GM19467 (cell line): ENCODE data around the gene DDB1.
A peak's percentile ranks its signal among the peaks of the same experiment; 100 is the strongest.

Experiments
- ATAC-seq: cut with Tn5 transposase; IDR thresholded peaks from one replicate; pipeline ENCODE4 v1.9.1; 2021; ENCODE audit warnings: mild to moderate bottlenecking, moderate library complexity; ENCODE audit not compliant: unreplicated experiment

DDB1 gene

DNA sequence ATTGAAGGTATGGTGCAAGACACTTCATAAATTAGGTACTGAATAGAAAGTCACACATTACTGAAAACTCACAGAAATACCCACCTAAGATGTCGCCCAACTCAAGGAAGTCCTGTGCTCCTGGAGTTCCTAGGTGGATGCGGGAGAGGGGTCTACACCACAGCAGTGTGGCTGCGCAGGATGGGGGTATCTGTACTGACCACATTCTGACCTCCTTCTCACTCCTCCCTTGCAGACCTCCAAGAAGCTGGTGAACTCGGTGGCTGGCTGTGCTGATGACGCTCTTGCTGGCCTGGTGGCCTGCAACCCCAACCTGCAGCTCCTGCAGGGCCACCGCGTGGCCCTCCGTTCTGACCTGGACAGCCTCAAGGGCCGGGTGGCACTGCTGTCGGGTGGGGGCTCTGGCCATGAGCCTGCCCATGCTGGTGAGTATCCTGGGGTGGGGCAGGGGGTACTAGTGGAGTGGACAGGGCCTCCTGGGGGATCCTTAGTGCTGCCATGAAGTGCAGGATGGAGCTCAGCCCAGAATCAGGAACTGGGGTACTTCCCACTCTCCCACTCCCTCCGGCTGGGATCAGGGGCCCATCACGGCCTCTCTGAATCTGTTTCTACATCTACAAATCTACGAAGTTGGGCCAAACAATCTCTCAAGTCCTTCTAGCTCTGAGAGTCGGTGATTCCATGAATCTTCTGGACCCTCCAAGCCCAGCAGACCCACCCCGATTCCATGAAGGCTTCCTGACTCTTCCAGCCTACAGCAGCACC is 5.0 kb upstream of the DDB1 start:
- ATAC-seq = no peak

DNA sequence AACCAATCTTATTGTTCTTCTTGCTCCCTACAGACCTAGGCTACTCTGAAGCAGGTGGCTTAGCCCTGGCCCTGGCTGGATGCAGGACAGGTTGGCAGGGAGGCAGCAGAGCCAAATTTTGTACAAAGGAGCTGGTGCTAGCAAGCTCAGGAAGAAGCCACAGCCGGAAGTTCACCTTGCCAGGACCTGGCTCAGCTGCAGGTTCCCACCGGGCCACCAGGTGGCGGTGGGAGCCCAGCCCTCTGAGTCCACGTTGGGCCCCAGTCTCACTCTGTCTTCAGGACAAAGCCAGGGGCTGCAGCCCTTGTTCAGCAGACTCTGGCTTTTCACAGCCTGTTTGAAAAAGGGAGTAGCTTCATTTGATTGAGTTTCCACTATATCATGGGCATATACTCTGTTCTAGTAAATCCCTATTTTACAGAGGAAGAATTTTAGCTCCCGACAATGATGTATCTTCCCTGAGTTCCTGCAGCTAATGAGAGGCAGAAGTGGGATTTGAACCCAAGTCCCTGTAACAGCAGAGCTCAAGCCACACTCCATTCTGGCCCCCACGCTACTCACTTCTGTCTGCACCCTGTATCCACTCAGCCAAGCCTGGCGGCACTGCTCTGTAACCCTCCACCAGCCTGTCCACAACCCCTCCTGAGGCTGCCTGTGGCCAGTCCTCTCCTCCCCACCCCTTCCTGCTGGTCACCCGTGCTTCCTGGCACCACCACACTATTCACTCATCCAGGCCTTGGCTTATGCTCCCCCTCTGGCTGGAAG is 3.4 kb upstream of the DDB1 start:
- ATAC-seq = peak; percentile 41

DNA sequence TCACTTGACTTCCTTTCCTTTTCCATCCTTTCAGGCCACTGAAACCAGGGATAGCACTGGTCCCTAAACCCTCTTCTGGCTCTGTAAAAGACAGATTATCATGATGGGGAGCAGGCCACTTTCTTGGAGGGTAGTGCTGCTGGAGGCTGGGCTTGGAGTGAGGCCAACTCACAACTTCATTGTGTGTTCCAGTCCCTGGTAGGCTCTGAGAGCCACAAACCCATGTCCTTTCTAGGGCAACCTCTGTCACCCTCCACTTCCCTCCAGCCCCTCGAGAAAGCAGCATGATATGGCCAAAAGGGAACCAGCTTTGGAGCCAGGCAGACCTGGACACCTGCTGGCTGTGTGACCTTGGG is 2.4 kb upstream of the DDB1 start:
- ATAC-seq = no peak

DNA sequence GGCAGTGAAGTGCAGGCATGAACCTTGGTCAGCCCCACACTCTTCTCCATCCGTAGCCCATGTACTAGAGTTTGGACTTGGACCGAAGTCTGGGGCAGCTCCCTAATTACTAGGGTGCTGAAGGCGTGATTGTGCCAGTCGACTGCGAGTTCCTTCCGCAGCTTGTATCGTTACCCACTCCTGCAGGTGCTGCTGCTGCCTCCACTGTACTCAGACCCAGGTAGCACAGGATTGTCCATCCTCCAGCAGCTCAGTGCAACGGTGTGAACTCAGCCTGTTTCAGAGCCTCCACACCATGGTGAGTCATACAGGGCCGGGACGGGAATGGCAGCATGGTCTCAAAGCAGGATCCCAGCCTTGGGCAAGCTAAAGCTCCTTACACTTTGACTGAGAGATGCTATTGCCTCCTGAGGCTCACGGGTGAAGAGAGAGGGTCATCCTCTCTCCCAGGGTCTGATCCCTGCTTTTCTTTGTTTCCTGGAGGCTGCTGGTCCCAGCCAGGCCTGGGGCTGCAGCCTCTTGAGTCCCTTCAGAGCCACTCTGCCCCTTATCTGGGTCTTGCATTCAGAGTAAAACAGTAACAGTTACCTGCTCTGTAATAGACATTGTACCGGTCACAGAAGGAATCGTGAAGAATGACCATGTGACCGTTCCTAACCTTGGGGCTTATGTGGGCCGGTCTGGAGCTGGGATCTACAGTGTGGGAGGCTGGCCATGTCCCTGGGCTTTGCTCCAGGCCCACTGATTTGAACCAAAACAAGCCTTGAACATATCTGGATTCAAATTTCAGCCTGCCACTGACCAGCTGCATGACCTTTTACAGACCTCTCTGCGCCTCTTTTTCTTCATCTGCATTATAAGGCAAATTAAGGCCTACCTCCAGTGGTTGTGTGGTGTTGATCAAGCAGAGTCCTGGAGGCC is 1.8 kb upstream of the DDB1 start:
- no peak for ATAC-seq

DNA sequence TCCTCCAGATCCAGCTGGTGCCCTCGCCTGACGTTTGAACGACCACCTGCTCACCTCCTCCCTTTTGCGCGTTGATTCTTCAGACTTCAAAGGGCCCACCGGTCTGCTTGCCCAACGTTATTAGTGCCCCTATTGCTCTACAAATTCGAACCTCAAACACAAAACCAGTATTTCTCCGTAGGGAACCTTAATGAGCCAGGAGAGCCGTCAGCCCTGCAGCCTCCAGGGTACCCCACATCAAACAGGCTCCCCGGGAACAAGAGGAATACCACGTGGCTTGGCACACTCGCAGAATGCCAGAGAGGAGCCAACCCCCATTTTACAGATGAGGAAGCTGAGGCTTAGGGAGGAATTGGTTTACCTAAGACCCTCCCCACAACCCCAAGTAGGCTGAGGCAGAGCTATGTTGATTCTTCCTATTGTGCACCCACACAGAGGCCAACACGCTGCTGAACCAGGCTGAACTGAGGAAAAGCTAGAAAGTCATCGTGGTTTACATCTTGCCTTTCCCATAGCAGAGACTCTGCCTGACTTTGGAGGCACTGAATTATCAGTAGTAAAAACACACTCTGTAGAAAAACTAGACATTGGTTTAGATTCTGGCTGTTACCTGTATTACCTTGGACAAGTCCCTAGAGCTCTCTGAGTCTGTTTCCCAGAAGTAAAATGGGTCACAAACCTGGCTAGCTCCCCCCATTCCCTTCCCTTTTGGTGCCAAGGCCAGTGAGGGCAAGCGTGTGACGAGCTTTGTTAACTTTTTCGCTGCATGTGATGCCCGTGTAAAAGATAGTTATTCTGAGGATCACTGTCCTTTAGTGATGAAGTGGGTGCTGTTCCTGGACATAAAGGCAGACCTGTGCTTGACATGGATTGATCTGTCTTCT is 887 bp upstream of the DDB1 start:
- ATAC-seq = no peak

DNA sequence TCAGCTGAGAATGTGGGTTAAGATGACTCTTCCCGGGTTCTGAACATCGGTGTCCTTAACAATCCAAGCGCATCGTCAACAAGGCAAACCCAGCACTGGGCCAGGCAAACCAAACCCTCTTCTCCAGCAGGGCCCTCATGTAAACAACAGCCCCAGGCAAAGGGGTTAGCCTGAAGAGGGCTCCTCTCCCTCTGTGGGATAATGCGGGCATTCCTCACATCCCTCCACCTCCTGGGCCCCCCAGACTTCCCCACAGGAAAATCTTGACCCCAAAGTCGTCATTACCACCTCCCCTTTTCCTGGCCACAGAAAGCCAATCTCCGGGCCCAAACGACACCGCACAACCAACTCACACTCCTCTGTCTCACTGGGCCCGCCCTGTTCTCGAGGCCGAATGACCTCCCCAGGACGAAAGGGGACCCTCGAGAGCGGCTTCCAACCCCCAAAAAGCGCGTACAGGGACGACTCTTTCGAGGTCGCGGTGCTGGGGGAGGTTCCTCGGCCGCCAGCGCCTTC is 566 bp downstream of the DDB1 start:
- ATAC-seq = no peak

DNA sequence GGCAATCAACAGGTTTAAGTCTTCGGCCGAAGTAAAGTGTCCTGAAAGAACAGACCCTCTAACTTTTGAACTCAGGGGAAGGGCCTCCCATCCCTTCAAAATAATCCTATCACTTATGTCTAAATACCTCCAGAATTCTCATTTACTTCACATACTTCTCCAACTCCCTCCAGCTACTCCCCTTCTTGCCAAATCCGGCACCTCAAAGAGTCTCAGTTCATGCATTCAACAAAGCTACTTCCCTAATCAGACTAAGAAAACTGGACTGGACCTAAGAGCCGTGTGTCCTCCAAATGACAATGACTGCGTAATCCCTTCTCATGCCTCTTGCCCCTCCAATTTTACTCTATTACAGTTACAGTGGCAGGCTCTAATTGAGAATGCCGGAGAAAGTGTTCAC is 1.3 kb downstream of the DDB1 start:
- no peak for ATAC-seq

DNA sequence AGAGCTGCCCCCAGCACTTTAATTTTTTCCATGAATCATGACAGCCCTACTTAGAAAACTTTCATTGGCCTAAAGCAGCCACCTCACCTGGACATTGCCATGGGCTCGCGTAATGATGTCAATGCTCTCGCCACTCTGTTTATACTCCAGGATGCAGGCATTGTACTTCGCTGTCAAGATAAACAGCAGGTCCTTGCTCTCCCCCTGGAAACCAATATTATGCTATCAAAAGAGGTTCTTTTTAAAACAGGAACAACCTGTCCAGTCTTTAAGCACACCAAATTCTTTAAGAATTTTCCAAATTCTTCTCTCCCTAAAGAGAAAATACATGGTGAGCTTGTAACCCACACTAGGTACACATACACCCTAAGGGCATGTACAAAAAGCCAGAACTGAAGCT is 3.0 kb downstream of the DDB1 start:
- no peak for ATAC-seq

DNA sequence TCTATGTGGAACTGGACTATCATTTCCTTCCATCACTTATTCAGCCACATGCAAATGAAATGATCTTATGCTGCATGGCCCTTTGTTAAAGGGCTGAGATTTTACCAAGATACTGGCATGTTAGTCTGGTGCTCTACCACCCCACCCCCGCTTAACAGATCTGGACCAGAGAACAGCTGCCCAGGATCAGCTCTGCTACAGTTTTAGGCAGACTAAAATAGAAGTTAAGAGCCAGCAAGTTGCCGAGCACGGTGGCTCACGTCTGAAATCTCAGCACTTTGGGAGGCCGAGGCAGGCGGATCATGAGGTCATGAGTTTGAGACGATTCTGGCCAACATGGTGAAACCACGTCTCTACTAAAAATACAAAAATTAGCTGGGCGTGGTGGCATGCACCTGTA is 4.6 kb downstream of the DDB1 start:
- ATAC-seq = no peak

DNA sequence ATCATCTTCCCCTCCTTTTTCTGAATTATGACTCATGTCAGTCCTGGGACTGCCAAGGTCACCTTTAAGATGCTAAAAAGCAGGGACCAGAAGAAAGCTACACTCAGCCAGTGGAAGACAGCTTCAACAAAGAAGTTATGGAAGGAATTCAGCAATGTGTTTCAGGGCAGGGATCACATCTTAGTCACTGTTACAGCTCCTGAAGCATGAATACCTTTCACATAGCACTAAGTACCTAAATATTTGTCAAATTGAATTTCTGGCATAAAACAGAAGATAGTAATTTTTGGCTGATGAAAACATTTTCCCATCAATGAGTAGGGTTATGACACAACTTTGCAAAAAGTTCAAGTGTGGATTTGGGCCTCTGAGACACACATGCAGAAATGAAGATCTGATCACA is 5.2 kb downstream of the DDB1 start:
- no peak for ATAC-seq

DNA sequence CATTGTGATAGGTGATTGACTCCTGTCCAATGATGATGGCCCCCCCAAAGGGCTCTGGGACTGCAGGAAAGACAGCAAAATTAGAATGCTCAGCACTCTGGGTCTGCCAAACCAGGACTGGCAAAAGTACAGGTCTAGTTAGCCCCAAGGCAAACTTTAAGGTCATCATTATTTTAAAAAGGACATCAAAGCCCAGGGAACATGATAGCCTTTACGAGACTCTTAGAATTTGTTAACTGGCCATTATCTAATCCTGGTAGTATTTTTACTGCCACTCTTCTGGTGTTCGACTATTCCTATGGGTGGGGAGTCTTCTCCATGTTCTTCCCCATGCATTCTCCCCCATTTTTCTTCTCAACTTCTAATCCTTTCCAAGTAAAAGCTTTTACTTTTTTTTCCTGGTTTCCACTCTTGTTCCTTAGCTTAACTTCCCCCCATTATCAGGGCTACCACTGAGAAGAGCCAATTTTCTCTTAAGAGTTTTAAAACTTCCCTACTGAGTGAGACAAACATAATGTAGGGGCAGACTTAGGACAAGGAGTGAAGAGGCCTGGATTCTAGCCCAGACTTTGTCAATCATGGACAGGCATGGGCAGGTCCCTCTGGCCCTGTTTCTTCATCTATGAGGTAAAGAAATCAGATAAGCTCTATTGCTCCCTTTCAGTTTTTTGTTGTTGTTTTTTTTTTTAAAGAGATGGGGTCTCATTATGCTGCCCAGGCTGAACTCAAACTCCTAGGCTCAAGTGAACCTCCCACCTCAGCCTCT is 7.1 kb downstream of the DDB1 start:
- ATAC-seq = no peak

DNA sequence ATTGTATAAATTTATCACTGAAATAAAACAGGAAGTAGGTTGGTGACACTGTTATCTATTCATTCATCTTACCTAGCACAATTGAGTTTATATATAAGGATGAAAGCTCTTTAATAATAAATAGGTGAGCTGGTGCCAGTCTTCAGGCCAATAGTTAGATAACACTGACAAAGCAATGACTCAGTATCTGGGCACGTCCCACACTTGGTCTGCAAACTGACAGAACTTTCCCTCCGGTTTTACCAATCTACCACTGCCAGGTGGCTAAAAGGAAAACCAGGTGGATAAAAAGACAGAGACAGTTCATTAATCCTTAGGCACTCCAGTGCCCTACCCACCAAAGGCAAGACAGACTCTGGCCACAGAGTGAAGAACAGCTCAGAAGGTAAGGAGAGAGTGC is 17.6 kb downstream of the DDB1 start:
- no peak for ATAC-seq

DNA sequence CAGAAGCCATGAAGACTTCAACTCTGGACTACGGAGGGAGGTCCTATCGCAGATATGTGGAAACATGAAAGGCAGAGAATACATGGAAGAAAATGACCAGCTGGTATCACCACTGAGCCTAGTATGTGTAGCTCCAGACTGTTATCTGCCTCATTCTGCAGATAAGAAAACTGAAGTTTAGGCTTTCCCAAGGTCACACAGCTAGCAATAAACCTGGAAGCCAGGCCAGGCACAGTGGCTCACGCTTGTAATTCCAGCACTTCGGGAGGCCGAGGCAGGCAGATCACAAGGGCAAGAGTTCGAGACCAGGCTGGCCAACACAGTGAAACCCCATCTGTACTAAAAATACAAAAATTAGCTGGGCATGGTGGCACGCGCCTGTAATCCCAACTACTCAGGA is 22.2 kb downstream of the DDB1 start:
- ATAC-seq = no peak

DNA sequence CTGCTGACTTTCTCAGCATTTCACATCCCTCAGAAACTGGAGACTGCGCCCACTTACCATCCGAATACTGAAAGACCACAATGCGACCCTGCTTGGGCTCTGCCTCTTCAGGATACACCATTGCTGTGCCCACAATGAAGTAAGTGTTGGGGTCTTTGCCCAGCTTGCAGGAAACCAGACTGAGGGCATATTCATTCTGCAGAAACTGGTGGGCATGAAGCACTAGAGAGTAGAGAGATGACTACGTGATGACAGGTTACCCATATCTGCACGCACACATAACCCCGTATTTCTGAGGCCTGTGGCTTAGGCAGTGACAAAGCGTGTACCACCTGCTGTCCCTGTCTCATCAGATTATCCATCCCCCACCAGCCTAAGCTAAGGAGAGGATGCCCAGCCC is 23.2 kb downstream of the DDB1 start:
- ATAC-seq = no peak

DNA sequence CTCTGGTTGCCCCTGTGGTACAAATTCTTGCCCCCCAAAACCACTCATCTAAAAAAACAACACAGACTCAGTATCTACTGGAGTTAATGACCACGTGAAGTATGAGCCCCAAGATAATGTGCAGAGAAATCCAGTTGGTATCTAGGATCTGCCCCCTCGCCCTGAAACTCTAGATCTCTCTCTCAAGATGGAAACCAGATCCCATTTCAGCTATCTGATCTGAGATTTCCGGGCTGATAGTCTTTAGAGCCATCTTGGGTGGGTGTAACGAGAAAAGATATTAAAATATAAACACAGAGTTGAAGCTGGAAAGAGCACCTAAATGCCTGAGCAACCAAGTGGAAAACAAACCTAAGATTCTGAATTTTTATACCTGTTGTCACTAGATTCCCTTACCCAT is 23.8 kb downstream of the DDB1 start:
- no peak for ATAC-seq

DNA sequence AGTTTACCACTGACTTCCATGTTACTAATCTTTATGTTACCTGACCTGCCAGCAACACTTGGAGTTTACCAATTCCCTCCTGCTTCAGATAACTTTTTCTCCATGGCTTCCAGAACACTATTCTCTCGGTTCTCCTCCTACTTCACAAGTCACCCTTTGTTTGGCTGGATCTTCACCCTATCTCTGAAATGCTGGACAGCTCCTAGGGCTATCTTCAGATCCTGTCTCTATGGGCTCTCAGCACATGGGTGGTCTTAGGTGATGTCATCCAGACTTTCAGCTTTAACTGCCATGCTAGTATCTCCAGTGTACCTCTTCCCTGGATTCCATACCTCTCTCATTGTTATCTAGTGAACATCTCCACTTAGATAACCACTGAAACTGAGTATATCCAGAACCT is 25.6 kb downstream of the DDB1 start:
- ATAC-seq = no peak

DNA sequence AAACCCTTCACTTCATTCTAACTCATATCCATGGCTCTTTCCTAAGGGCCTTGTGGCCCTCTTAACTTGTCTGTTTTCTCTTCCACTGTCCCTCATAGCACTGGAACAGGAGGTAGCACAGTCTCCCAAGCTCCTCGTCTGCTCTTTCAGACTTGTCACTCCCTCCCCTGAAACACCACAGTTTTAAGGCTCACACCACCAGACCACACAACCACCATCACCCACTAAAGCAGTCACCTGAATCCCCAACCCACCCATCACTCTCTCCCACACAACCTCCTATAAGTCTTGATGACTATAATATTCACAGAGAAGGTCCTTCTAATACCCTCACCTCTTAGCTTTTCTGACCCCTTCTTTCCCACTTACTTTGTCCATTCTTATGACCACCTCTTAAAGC is 26.7 kb downstream of the DDB1 start:
- ATAC-seq = no peak

DNA sequence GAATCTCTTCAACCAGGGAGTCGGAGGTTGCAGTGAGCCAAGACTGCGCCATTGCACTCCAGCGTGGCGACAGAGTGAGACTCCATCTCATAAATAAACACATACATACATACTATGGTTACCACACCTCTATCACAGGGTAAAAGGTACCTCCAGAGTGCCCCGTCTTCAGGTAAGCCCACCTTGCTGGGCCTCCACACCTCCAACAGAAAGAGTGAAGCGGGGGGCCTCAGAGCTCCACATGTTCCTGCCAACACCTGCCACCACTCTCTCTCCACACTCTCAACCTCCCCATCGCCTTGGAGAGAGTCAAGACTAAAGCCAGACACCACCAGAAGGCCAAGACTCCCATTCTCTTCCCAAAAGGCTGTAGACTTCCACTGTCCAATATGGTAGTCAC is 27.5 kb downstream of the DDB1 start:
- no peak for ATAC-seq

DNA sequence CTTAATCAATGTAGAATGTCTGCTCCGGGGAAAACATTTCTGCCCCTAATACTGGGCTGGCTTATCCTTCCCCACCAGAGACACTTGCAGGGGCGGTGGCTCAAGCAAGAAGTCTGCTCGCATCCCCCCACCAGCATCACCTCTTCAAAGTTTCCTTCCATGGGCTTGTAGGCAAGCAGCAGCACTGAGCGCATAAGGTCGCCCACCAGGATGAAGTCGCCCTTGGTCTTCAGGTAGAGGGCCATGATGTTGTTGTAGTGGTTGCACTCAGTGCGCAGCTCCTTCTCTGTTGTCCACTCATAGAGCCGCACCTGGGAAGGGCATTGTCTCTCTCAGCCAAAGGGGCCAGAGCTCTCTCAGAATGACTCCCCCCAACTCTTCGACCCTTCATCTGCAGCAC is 29.2 kb downstream of the DDB1 start:
- ATAC-seq = no peak

DNA sequence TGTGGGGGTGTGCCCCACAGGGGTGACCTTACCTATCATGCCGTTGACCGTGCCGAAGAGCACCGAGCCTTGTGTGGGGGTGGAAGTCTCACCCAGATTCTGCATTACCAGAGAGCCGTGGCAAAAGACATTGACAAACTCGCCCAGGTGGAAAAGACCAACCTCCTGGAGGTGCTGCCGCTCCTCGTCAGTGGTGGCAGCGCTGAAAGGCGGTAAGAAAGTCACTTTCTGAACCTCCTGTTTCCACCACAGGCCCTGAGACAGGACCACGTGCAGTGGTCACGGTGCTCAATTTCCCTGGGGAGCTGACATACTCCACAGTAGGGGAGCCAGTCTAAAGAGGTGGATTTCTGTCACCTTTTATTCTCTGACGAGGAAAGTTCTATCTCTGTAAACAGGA is 30.4 kb downstream of the DDB1 start:
- ATAC-seq = no peak
